DMS79 (cell line): ENCODE data around the gene DUS2.
A peak's percentile ranks its signal among the peaks of the same experiment; 100 is the strongest.

Experiments used
- DNase-seq: peaks from one replicate; lab custom pipeline; 2025; lab: John Stamatoyannopoulos, UW

DUS2 gene

DNA sequence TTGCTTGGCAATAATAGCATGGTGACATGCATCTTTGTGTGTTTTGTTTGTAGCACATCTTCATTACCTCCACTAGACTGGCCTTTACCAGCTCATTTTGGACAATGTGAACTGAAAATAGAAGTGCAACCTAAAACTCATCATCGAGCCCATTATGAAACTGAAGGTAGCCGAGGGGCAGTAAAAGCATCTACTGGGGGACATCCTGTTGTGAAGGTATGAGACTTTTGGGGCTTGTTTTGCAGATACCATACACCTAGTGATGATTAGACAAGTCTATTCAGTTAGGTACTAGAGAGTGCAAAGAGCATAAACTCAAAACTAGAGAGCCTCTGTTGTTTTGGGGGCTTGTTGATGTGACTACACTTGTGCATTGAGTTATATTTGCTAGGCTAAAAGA, 103.3 kb downstream of the DUS2 start:
- DNase-seq = no peak

DNA sequence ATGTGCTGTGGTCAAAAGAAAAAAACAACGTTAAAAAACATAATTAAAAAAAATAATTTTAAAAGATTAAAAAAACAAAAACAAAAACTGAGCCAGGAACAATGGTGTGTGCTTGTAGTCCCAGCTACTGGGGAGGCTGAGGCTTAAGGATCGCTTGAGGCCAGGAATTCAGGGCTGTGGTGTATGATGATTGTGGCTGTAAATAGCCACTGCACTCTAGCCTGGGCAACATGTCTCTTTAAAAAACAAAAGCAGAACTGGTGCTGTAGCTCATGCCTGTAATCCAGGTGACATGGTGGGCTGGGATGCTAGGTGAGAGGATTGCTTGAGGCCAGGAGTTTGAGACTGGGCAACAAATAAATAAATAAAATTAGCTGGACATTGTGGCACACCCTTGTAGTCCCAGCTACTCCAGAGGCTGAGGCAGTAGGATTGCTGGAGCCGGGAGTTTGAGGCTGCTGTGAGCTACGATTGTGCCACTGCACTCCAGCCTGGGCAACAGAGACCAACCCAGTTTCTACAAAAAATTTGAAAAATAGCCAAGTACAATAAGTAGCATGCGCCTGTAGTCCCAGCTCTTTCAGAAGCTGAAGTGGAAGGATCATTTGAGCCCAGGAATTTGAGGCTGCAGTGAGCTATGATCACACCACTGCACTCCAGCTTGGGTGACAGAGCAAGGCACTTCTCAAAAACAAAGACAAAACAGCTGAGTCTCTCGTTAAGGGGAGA, 105.7 kb downstream of the DUS2 start:
- DNase-seq = peak; percentile 59
